Activated T-helper 2 cell treated with anti-CD3 and anti-CD28 coated beads, Interferon-gamma antibody, Interleukin-2, Interleukin-4, amounts not matched to agents 10 μg/mL and 5 μg/mL and 100 μg/mL, durations not matched to agents 14 hours and 24 hours and 36 hours (primary cell): ENCODE data around the gene ANKRD13D. TPM values are rescaled to one million over a fixed set of nuclear protein-coding genes. Genes with fewer than 3 reads are reported as not detected.
A peak's percentile ranks its signal among the peaks of the same experiment; 100 is the strongest.

ENCODE experiments used
- DNase-seq: peaks from one replicate; pipeline ENCODE4 v3.0.0; 2021; ENCODE audit warnings: low spot score
- H3K27ac Mint-ChIP-seq: one replicate; pipeline ENCODE4 v1.8.0; 2021; ENCODE audit warnings: mixed read lengths
- H3K27me3 Mint-ChIP-seq: one replicate; pipeline ENCODE4 v1.8.0; 2021; ENCODE audit warnings: low read depth, mixed read lengths
- H3K36me3 Mint-ChIP-seq: one replicate; pipeline ENCODE4 v1.8.0; 2021; ENCODE audit warnings: low read depth, mixed read lengths
- H3K4me1 Mint-ChIP-seq: one replicate; pipeline ENCODE4 v1.8.0; 2021; ENCODE audit warnings: low read depth, mixed read lengths
- H3K4me3 Mint-ChIP-seq: one replicate; pipeline ENCODE4 v1.8.0; 2021; ENCODE audit warnings: low read depth, mild to moderate bottlenecking, moderate library complexity, mixed read lengths
- H3K9me3 Mint-ChIP-seq: one replicate; pipeline ENCODE4 v1.8.0; 2021; ENCODE audit warnings: mixed read lengths
- intact Hi-C: fragments of 100-400 bp; cut with micrococcal nuclease; formaldehyde crosslinking; loops from one replicate; pipeline ENCODE4 v1.15.1; 2023
- total RNA-seq: library from RNA; stranded (reverse); gene quantifications from 2 replicates; pipeline ENCODE4 v1.2.3, GENCODE V29; 2022

Gene ANKRD13D
- total RNA-seq, 1 donor from 2014 or later: 119 TPM

- Mint-ChIP-seq H3K27me3 (no peaks in the 10 kb centered on the region), H3K4me1 (peaks cover 64% of the 10 kb centered on the region), H3K4me3 (peak overlapping the region; percentile 94), H3K9me3 (no peaks in the 10 kb centered on the region), H3K36me3 (peaks cover 83% of the 10 kb centered on the region), H3K27ac (peak overlapping the region; percentile 97)
- intact Hi-C loops: loop anchor here (5.0 kb wide), 2 partner anchors 131 to 236 kb away; partner anchors contain the start of genes CDK2AP2, PITPNM1, PPP1CA and TBC1D10C
- peak; percentile 48 for DNase-seq
Measured at GRCh38 chr11:67271541-67272284, 17.4 kb upstream of the ANKRD13D start.

- Mint-ChIP-seq H3K9me3 (no peaks in the 10 kb centered on the region), H3K4me3 (peak overlapping the region; percentile 94), H3K36me3 (peaks cover 85% of the 10 kb centered on the region), H3K27me3 (no peaks in the 10 kb centered on the region), H3K4me1 (peaks cover 66% of the 10 kb centered on the region), H3K27ac (peak overlapping the region; percentile 97)
- intact Hi-C loops: loop anchor here (5.0 kb wide), 2 partner anchors 130 to 235 kb away; partner anchors contain the start of genes CDK2AP2, PITPNM1, PPP1CA and TBC1D10C
- peak; percentile 27 for DNase-seq
Measured at GRCh38 chr11:67272327-67273259, 16.5 kb upstream of the ANKRD13D start.

- peak overlapping the region; percentile 94 for H3K4me3 Mint-ChIP-seq
- no peaks in the 10 kb centered on the region for H3K9me3 Mint-ChIP-seq
- H3K27ac Mint-ChIP-seq: peak overlapping the region; percentile 98
- peaks cover 62% of the 10 kb centered on the region for H3K4me1 Mint-ChIP-seq
- H3K27me3 Mint-ChIP-seq: no peaks in the 10 kb centered on the region
- DNase-seq: no peak
- peaks cover 83% of the 10 kb centered on the region for H3K36me3 Mint-ChIP-seq
- intact Hi-C loops: loop anchor here (5.0 kb wide), 2 partner anchors 129 to 234 kb away; partner anchors contain the start of genes CDK2AP2, PITPNM1, PPP1CA and TBC1D10C
Measured at GRCh38 chr11:67273260-67273990, 15.7 kb upstream of the ANKRD13D start.

- H3K27ac Mint-ChIP-seq: peak overlapping the region; percentile 98
- no peaks in the 10 kb centered on the region for H3K27me3 Mint-ChIP-seq
- H3K9me3 Mint-ChIP-seq: no peaks in the 10 kb centered on the region
- no peak for DNase-seq
- H3K36me3 Mint-ChIP-seq: peaks cover 83% of the 10 kb centered on the region
- peak overlapping the region; percentile 65 for H3K4me3 Mint-ChIP-seq
- H3K4me1 Mint-ChIP-seq: peaks cover 63% of the 10 kb centered on the region
- intact Hi-C loops: loop anchor here (5.0 kb wide), 2 partner anchors 127 to 232 kb away; partner anchors contain the start of genes CDK2AP2, PITPNM1, PPP1CA and TBC1D10C
Measured at GRCh38 chr11:67274768-67275605, 14.1 kb upstream of the ANKRD13D start.

- intact Hi-C loops: loop anchor here (2.0 kb wide), 1 partner anchor 35 kb away; no protein-coding TSS in a partner anchor
- Mint-ChIP-seq H3K4me3 (peak overlapping the region; percentile 65), H3K9me3 (no peaks in the 10 kb centered on the region), H3K36me3 (peaks cover 83% of the 10 kb centered on the region), H3K27me3 (no peaks in the 10 kb centered on the region), H3K27ac (peak overlapping the region; percentile 98), H3K4me1 (peaks cover 58% of the 10 kb centered on the region)
- DNase-seq: no peak
Measured at GRCh38 chr11:67275606-67276409, 13.3 kb upstream of the ANKRD13D start.

- no peaks in the 10 kb centered on the region for H3K27me3 Mint-ChIP-seq
- H3K27ac Mint-ChIP-seq: peak overlapping the region; percentile 98
- peaks cover 84% of the 10 kb centered on the region for H3K36me3 Mint-ChIP-seq
- intact Hi-C loops: loop anchor here (1.0 to 2.0 kb wide), 3 partner anchors 9 to 36 kb away; no protein-coding TSS in a partner anchor
- H3K9me3 Mint-ChIP-seq: no peaks in the 10 kb centered on the region
- H3K4me1 Mint-ChIP-seq: peaks cover 48% of the 10 kb centered on the region
- H3K4me3 Mint-ChIP-seq: peak overlapping the region; percentile 71
- DNase-seq: peak; percentile 34
Measured at GRCh38 chr11:67276781-67277230, 12.3 kb upstream of the ANKRD13D start.

- H3K36me3 Mint-ChIP-seq: peaks cover 84% of the 10 kb centered on the region
Measured at GRCh38 chr11:67277231-67277961, 11.7 kb upstream of the ANKRD13D start.

GRCh38 chr11:67278135-67278938, 10.8 kb upstream of the ANKRD13D start:
- intact Hi-C loops: no loop called here
- H3K9me3 Mint-ChIP-seq: no peaks in the 10 kb centered on the region
- peaks cover 40% of the 10 kb centered on the region for H3K4me1 Mint-ChIP-seq

More at GRCh38 chr11:67277231-67277961, 11.7 kb upstream of the ANKRD13D start:
- intact Hi-C loops: loop anchor here (1.0 to 2.0 kb wide), 3 partner anchors 9 to 37 kb away; no protein-coding TSS in a partner anchor
- peaks cover 43% of the 10 kb centered on the region for H3K4me1 Mint-ChIP-seq
- peak overlapping the region; percentile 98 for H3K27ac Mint-ChIP-seq
- DNase-seq: peak; percentile 90
- no peaks in the 10 kb centered on the region for H3K27me3 Mint-ChIP-seq
- H3K9me3 Mint-ChIP-seq: no peaks in the 10 kb centered on the region
- H3K4me3 Mint-ChIP-seq: peak overlapping the region; percentile 71

GRCh38 chr11:67278939-67279588, 10.0 kb upstream of the ANKRD13D start:
- Mint-ChIP-seq H3K27ac (peak overlapping the region; percentile 75), H3K4me1 (peaks cover 40% of the 10 kb centered on the region), H3K9me3 (no peaks in the 10 kb centered on the region), H3K4me3 (peak overlapping the region; percentile 57), H3K27me3 (no peaks in the 10 kb centered on the region), H3K36me3 (peaks cover 91% of the 10 kb centered on the region)
- DNase-seq: no peak
- intact Hi-C loops: no loop called here

More at GRCh38 chr11:67278135-67278938, 10.8 kb upstream of the ANKRD13D start:
- Mint-ChIP-seq H3K27ac (peak overlapping the region; percentile 98), H3K4me3 (peak overlapping the region; percentile 71), H3K27me3 (no peaks in the 10 kb centered on the region), H3K36me3 (peaks cover 85% of the 10 kb centered on the region)
- DNase-seq: no peak
